SU-DHL-6 (cell line): Measurements from ENCODE around the gene RARG.

Experiments used
- EZH2phosphoT487 ChIP-seq: fragments of 200-600 bp; sonication (generic), shearing (Covaris generic); conservative IDR thresholded peaks from 2 replicates; pipeline ENCODE4 v1.6.1; 2018; ENCODE audit warnings: mild to moderate bottlenecking, antibody characterized with exemption, low read length, moderate library complexity, mixed read lengths
- TF ChIP-seq, protein P1 (sequence below): fragments of 200-600 bp; sonication (generic); IDR thresholded peaks from one replicate; pipeline ENCODE4 v1.5.1; 2017; ENCODE audit warnings: antibody characterized with exemption, mild to moderate bottlenecking, low read length, moderate library complexity; ENCODE audit not compliant: insufficient read depth, poor library complexity, severe bottlenecking

DNA sequence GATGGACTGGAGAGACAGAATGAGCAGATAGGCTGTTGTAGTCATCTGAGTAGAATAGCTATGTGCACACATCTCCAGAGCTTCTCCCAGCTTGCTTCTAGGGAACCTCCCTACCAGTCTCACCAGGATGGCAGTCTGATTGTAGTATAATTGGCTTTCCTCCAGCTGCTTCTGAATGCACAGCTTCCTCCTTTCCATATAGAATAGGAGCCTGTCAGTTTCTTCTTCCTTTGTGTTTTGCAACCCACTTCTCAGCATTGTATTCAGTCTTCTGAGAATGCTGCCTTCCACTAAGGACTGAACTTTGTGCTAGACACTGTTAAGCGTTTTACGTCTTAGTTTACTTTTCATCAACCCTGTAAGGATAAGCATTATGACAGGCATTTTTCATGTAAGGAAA lies 49.1 kb downstream of the RARG start:
- TF ChIP-seq, protein P1, sequence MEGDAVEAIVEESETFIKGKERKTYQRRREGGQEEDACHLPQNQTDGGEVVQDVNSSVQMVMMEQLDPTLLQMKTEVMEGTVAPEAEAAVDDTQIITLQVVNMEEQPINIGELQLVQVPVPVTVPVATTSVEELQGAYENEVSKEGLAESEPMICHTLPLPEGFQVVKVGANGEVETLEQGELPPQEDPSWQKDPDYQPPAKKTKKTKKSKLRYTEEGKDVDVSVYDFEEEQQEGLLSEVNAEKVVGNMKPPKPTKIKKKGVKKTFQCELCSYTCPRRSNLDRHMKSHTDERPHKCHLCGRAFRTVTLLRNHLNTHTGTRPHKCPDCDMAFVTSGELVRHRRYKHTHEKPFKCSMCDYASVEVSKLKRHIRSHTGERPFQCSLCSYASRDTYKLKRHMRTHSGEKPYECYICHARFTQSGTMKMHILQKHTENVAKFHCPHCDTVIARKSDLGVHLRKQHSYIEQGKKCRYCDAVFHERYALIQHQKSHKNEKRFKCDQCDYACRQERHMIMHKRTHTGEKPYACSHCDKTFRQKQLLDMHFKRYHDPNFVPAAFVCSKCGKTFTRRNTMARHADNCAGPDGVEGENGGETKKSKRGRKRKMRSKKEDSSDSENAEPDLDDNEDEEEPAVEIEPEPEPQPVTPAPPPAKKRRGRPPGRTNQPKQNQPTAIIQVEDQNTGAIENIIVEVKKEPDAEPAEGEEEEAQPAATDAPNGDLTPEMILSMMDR: no peak
- TF ChIP-seq EZH2phosphoT487: no peak
